ENCODE data around the gene FADS2.
A peak's percentile ranks its signal among the peaks of the same experiment; 100 is the strongest.

FADS2 gene

DNA sequence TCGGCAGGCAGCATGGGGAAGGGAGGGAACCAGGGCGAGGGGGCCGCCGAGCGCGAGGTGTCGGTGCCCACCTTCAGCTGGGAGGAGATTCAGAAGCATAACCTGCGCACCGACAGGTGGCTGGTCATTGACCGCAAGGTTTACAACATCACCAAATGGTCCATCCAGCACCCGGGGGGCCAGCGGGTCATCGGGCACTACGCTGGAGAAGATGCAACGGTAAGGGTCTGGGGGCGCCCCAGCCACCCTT is 204 bp downstream of the FADS2 start:
- DNase-seq: no peak

DNA sequence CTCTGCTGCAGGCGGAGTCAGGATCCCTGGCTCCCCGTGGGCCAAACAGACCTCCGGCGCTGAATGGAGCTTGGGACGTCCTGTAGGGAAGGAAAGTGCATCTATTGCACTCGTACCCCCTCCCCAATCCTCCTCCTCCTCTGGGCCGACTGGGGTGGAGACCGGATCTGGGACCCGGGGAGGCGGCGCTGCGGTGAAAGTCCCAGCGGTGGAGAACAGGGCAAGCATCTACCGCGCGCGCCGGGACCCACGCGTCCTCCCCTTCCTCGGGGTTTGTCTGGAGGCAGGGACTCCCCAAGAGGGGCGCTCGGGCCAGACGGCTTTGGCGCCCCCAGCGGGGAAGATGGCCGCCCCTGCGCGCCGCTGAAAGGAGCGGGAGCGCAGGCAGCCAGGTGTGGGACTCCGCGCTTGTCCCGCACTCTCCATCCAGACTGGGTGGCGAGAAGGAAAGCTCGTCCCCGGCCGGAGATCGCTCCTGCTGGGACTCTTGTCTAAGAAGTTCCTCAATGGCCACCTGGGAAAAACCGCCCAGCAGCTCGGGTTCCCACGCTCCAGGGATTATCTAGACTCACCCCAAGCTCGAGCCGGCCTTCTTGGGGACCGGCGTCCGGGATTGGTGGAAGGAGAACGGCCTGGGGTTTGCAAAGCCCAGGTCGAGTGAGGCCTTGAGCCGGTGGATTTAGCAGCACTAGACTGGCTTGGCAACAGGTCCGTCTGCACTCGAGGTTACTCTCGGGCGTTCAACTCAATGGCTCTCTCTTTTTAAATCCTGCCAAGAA is 718 bp downstream of the FADS2 start:
- DNase-seq: peak in 1 of 2 experiments; percentile 22

DNA sequence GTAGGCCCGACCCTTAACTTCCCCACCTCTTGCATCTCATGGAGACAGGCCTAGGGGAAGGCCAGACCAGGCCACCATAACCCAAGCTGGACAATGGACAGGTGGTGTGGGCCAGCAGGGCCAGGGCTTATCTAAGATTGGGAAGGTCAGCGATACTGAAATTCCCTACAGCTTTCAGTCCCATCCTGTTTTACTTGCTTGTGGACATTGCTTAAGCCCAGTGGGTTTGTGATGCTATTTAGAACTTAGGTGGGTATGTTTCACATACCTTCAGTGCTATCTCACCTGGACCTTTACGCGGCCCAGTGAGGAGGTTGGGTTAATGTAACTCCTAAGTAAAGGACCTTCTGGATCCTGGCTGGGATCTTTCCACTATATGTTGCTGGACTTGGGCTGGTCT is 1.7 kb downstream of the FADS2 start:
- no peak for DNase-seq

DNA sequence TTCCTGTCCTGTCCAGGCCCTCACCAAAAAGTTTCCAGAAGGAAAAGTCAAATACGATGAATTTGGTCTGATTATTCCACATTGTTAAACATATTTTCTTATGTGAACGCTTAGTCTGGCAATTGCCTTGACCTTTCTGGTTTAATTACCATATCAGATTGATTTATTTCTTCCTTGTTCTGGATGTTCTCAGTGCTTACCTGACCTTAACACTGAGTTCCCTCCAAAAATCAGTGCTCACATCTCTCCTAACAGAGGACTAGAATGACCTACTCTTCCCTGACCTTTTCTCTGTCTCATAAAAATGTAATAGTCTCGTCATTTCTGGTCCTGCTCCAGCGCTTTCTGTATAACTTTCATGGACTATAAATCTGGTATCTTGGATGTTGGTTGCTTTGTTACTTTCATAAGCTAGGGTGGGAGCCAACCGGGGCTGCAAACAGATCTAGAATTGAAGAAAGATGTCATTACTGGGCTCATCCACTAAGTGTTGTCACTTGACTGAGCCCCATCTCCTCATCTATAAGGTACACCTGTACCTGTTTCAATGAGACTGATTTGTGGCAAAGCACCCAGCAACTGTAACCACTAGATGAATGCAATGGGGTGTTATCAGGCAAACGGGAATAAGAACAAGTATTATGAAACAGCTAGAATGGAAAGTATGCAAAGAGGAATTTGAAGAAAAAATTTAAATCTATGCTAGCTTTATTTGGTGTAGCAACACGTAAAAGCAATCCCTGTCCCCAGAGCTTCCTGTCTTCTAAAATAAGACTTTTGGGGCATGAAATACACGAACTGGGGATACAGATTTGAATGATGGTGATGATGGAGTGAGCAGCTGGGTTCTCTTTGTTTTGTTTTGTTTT is 2.4 kb downstream of the FADS2 start:
- DNase-seq: no peak

DNA sequence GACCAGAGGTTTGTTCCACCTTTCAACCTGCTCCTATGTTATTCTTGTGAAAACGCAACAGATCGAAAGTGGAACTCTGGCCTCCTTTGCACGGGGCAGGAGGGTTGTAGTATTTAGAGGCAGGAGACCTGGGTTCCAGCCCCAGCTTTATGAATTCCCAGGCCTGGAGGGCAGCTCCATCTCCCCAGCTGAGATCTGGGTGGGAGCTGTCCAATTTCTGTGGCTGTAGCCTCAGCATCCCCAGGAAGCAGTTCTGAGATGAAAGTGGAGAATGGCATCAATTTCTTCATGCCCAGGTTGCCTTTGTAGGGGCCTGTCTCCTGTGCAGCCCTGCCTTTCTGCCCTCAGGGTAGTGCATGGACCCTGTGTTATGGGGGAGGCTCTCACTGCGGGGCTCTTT is 4.1 kb downstream of the FADS2 start:
- no peak for DNase-seq

DNA sequence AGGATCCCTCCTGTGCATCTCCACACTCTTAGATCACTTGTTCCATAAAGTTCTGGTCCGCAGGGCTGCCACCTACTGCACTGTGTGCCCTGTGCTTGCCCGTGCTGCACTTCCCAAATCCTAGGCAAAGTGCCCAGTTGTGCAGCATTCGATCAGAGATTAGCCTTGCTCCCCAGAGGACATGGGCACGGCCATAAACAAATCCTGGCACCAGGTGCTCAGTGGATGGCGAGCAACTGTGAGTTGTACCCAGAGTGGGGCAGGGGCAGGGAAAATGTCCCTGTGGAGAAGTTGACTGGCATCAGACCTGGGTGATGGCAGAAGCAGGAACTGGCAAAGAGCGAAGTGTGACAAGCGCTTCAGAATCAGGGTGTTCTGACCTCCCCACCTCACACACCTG is 4.7 kb downstream of the FADS2 start:
- no peak for DNase-seq

DNA sequence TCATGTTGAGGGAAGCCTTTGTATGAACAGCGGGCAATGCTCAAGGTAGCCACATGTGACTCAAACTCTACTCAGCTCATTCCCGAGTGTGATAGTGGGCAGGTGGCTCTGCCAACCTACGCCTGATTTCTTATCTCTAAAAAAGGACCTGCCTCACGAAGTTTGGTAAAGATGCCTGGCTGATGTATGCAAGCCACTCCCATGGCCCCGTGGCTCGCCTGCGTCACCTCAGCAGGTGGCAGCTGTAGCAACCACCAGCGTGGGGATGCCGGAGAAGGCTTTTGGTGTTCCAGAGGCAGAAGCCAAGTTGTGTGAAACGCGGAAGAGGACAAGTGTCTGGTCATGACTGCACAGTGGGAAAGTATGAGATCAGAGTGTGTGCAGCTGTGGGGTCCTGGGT is 5.4 kb downstream of the FADS2 start:
- no peak for DNase-seq

DNA sequence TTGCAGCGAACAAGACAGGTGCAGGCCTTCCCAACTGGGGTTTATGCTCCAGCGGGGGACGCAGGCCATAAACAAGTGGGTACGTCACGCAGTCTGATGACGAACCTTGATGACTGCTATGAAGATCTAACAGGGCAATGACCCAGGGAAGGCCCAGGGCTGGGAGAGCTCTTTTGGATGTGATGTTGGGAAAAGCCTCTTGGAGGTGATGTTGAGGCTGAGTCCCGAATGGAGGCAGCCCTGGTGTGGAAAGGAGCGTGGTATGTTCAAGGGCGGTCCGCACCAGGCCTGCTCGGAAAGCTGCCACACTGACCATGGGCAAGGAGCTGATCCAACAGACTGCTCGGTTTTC is 5.8 kb downstream of the FADS2 start:
- DNase-seq: no peak

DNA sequence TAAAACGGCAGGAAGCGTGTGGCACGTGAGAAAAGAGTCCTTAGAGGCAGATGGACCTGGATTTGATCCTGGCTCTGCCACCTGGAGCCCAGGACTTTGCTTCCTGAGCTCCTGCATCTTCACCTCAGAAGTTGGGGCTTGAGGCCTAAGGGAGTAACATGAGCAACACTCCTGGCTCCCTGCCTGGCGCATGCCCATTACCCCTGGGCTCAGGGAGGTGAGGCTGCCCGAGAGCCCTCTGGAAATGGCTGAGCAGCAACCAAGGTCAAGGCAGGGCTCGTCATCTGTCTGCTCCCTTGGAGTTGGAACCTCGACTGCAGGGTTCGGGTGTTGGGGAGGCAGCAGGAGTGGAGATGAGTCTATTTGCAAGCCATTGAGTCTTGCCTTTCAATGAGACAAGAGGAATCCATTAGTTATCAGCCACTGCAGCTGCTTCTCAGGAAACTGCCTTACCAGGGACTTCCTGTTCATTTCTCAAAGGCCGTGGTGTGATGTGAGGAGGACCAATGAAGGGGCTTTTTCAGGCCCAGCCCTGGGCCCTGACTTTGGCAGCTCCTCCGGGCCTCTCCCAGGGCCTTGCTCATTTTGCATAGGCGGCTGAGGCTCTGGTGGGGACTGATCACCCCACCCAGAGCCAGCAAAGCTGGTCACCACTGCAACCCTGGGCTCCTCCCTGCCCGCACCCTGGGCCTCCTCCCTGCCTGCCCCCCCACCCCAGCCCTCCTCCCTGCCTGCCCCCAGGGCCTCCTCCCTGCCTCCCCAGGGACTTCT is 6.4 kb downstream of the FADS2 start:
- peak; percentile 83 to 91 for DNase-seq

DNA sequence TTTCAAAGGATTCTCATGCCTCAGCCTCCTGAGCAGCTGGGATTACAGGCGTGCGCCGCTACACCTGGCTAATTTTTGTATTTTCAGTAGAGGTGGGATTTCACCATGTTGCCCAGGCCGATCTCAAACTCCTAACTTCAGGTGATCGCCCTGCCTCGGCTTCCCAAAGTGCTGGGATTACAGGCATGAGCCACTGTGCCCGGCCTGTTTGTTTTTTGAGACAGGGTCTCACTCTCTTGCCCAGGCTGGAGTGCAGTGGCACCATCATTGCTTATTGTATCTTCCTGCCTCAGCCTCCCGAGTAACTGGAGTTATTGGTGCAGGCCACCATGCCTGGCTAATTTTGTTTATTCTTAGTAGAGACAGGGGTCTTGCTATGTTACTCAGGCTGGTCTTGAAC is 8.1 kb downstream of the FADS2 start:
- DNase-seq: no peak

DNA sequence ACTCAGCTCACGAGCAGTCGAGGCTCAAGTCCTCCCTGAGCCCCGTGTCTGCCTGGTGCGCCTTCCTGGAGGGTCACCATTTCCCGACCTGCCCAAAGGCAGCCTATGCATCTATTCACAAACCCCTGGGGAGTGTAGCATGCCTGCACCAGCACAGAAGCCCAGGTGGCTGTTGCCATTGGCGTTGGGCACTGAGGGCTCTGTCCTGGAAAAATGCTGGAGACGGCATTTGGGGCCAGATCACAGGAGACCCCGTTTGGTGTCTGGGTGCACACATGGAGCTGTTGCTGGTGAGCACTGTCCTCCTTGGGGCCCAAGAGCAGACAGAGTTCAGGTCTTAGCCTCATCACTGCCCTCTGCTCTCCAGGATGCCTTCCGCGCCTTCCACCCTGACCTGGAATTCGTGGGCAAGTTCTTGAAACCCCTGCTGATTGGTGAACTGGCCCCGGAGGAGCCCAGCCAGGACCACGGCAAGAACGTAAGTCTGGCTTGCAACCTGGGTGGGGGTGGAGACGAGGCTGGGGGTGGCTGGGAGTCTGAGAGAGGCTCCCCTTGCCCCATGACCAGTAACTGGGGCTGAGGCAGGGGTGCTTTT is 9.4 kb downstream of the FADS2 start:
- DNase-seq: no peak

DNA sequence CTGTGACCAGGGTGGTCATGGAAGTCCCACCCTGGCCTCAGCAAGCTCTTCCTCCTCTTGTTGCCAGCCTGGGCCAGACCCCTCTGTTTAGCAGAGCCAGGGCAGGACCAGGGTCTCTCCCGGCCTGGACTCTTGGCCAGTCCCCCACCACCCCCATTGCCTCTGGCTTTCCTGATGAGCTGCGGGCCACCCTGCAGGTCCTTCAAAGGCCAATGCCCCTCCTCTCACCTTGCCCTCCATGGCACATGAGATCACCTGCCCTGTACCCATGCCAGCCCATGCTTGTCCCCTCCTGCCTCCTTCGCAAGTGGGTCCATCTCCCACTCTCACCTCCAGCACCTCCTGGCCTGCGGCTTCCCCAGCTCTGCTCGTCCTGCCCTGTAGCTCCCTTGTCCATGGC is 10.4 kb downstream of the FADS2 start:
- DNase-seq: no peak

DNA sequence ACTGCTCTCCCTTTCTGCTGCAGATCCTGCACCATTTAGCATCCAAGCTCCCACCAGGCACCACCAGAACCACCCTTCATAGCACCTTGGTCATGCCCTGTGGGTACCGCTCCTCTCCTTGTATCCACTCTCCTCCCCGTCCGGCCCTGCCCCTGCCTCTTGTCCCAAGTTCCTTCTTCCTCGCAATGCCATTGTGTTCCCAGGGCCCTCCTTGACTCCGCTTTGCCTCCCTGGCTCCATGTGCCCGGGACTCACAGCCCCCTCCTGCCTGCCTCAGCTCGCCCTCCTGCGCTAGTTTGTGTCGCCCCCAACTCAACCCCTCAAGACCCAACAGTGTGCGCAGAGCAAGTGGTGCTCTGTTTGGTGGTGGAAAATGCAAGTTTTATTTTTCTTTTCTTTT is 10.8 kb downstream of the FADS2 start:
- DNase-seq: no peak

DNA sequence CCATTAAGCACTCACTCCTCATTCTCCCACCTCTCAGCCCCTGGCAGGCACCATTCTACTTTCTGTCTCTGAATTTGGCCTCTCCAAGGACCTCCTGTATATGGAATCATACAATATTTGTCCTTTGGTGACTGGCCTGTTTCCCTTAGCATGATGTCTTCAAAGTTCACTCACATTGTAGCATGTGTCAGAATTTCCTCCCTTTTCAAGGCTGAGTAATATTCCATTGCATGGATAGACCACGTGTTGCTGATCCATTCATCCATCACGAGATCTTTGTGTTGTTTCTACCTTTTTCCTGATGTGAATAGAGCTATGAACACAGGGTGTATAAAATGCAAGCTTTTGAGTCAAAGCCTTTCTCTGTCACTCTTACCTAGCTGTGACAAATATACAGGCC is 11.6 kb downstream of the FADS2 start:
- DNase-seq: no peak

DNA sequence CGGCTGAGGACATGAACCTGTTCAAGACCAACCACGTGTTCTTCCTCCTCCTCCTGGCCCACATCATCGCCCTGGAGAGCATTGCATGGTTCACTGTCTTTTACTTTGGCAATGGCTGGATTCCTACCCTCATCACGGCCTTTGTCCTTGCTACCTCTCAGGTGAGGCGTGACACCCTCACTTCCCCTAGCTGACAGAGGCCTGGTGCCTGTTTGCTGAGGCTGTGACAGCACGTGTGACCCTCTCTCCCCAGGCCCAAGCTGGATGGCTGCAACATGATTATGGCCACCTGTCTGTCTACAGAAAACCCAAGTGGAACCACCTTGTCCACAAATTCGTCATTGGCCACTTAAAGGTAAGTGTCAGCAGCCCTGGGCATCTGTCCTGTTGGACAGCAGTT is 12.3 kb downstream of the FADS2 start:
- no peak for DNase-seq

DNA sequence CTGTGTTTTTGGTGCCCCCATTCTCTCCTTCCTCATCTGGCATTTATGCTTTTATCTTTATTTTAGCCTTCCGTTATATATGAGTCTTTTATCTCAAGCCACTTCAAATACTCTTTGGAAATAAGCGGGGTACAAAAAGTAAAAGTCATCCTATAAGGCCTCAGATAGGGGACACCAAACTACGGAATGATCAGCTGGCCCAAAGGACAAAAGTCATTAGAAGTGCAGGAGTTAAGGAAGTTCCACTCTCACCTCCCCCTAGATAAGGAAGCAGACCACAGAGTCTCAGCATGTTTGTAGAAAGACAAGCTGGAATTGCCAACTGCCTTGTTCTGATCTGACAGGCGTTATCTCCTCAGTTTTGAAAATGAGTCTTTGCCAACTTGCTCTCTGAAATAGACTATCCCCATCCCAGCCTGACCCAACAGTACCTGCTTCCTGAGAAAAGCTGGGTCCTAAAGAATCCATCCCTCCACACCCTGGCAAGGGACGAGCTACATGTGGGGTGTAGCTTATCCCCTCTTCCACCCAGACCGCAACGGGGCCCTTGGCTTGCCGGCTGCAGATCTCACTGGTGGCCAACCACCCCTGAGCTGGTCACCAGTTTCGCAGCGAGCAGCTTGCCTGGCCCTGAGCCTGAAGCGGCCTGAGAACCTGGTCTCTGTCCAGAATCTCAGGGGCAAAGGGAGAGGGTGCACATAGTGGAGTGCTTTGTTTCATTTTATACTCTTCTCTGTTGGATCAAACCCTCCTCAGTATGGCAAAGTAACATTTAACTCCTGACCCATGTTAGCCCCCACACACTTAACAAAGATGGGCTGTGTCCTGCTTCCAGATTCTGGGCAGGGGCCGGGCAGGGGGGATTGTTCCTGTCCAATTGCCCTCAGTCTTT is 13.8 kb downstream of the FADS2 start:
- no peak for DNase-seq

DNA sequence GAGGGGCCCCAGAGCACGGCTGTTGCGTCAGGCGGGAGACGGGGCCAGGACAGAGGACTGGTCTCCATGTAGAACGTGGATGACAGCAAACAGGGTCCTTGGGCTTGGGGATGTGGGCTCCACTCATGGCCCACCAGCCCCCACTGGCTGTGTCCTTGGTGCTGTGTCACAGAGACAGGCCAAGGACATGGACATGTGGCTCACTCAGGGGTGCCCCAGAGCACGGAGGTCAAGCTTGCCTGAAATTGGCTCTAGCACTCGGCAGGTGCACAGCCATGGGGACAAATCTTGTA is 14.4 kb downstream of the FADS2 start:
- no peak for DNase-seq

DNA sequence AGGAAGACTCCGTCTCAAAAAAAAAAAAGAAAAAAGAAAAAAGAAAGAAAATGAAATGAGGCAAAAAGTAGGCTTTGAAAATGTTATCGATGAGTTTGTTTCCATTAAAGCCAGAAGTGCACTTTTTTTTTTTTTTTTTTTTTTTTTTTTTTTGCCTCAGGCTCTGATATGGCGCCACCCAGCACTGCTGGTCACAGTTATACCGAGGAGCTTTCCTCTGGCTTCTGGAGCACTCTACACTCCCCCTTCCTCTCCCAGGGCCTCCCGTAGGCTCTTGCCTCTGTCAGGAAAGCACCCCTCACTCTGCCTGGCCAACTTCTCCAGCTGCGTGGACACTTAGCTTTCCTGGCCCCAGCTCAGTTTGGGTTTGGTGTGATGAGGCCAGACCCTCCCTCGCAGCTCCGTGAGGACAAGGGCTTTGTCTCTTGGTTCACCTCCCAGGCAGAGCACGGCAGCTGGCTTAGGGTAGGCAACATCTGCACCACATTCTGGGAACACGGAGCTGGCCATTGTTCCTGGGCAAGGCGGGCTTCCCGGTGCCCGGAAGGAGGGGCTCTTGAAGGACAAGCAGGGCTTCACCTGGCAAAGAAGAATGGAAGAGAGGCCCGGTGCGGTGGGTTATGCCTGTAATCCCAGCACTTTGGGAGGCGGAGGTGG is 16.9 kb downstream of the FADS2 start:
- DNase-seq: no peak

DNA sequence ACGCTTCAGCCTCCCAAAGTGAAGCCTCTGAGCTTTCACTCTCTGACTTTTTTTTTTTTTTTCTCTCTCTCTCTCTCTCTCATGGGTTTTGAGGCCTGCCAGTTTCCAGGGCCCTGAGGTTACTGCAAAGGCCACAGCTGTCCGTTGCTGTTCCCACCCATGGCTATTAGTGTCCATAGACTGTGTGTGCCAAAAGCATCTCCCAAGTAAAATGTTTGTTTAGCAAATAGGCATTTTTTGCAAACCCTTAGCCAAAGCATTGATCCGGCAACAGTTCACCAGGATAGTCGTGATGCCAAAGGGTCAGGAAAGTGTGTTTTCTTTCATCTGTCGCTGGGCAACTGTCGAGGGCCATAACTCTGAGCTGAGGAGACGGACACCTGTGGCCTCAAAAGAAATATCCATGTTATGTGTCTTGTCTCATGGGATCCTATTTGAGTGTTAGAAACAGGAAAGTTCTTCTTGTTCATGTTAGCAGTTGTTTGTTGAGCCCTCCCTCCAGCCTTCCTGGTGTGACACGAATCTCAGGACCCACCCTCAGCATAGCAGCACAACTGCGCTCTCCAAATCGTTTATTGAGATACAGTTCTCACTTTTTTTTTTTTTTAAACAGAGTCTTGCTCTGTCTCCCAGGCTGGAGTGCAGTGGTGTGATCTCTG is 18.4 kb downstream of the FADS2 start:
- DNase-seq: no peak

DNA sequence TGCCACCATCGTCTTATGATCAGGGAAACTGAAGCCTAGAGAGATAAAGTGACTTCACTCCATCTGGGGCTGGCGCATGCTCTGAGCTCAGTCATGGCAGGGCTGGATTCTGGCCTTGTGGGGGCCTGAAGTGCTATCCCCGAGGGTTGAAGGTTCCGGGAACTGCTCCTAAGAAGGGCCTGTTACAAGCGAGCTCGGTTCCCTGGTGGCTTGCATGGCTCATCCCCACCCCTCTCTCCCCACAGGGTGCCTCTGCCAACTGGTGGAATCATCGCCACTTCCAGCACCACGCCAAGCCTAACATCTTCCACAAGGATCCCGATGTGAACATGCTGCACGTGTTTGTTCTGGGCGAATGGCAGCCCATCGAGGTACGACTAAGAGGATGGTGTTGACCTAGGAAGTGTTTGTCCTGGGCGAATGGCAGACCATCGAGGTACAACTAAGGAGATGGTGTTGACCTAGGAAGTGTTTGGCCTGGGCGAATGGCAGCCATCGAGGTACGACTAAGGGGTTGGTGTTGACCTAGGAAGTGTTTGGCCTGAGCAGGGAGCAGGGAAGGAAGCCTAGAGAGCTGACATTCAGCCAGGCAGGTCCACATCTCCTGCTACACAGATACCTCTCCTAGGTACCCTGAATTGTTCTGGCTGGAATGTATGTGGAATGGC is 19.9 kb downstream of the FADS2 start:
- DNase-seq: no peak

DNA sequence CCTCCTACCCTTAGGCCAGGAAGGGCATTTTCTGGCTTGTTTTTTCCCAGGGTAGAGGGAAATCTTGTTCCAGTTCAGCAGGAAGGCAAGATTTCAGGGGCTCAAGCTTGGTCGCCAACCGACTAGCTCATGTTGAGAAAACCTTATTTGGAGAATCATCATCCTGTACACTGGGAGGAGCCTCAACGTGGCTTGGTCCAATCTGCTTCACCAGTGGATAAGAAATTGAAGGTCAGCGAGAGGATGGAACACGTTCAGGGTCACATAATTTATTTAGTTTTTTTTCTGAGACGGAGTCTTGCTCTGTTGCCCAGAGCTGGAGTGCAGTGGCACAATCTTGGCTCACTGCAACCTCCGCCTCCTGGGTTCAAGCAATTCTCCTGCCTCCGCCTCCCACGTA is 20.5 kb downstream of the FADS2 start:
- DNase-seq: no peak
